ENCODE results near the gene HELLS. TPM values are rescaled to one million over a fixed set of nuclear protein-coding genes. Genes with fewer than 3 reads are reported as not detected.

Gene HELLS
- total RNA-seq, 4 donors from 2014 or later, result 1.5 to 11.4 (median 4.3) TPM

DNA sequence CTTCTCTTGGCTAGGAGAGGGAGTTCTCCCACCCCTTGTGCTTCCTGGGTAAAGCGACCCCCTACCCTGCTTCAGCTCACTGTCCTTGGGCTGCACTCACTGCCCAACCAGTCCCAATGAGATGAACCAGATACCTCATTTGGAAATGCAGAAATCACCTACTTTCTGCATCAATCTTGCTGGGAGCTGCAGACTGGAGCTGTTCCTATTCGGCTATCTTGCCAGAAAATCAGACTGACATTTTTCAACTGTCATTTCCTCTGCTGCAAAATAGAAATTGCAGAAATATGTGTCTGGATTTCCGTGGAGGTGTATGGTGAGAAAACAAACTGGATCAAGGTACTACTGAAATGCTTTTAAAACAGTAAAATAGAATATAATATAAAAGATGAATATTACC lies 95.0 kb downstream of the HELLS start:
- peaks cover 0 to 29% (median 0%) of the 10 kb centered on the region in 3 donors for H3K9me3 ChIP-seq
- H3K36me3 ChIP-seq, result no peaks in the 10 kb centered on the region
- WGBS, 2 donors (ENCODE audit: low coverage in 1 of 2), result 14 to 31% methylated on average over 2 of the region's 3 CpGs
- ATAC-seq, result no peak
- TF ChIP-seq POLR2A (IDR thresholded peaks at IDR 0.05) (no peak), POLR2AphosphoS5 (IDR thresholded peaks at IDR 0.05) (no peak), EP300 (IDR thresholded peaks at IDR 0.05) (no peak)
- H3K27me3 ChIP-seq, result peaks cover 8% of the 10 kb centered on the region
- no peak overlapping the region for H3K27ac ChIP-seq
- H3K4me1 ChIP-seq, result no peaks in the 10 kb centered on the region
- H3K4me3 ChIP-seq, result no peak overlapping the region

DNA sequence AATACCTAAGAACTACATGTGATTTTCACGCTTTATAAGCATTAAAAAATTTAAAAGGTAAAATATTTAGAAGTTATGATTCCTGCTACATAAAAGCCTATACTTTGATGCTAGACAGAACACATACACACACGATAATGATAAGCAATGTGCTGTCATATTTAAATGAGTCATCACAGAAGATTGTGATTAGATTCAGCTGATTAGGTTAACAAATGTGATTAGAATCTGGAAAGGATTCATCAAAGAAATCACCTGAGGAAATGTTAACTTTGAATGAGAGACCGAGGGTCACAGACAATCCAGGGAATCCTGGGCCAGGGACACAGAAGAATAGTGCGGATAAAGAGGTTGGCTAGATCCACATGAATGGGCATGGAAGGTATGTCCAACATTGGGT lies 95.9 kb downstream of the HELLS start:
- TF ChIP-seq, protein P1, sequence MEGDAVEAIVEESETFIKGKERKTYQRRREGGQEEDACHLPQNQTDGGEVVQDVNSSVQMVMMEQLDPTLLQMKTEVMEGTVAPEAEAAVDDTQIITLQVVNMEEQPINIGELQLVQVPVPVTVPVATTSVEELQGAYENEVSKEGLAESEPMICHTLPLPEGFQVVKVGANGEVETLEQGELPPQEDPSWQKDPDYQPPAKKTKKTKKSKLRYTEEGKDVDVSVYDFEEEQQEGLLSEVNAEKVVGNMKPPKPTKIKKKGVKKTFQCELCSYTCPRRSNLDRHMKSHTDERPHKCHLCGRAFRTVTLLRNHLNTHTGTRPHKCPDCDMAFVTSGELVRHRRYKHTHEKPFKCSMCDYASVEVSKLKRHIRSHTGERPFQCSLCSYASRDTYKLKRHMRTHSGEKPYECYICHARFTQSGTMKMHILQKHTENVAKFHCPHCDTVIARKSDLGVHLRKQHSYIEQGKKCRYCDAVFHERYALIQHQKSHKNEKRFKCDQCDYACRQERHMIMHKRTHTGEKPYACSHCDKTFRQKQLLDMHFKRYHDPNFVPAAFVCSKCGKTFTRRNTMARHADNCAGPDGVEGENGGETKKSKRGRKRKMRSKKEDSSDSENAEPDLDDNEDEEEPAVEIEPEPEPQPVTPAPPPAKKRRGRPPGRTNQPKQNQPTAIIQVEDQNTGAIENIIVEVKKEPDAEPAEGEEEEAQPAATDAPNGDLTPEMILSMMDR (IDR thresholded peaks at IDR 0.05), result no peak
- TF ChIP-seq POLR2A (IDR thresholded peaks at IDR 0.05), result no peak
- TF ChIP-seq POLR2AphosphoS5 (IDR thresholded peaks at IDR 0.05), result no peak
- TF ChIP-seq EP300 (IDR thresholded peaks at IDR 0.05), result no peak
- peaks cover 0 to 26% (median 0%) of the 10 kb centered on the region in 3 donors for H3K9me3 ChIP-seq
- WGBS, 2 donors (ENCODE audit: low coverage in 1 of 2), result 63 to 90% methylated on average over 4 of the region's 4 CpGs

DNA sequence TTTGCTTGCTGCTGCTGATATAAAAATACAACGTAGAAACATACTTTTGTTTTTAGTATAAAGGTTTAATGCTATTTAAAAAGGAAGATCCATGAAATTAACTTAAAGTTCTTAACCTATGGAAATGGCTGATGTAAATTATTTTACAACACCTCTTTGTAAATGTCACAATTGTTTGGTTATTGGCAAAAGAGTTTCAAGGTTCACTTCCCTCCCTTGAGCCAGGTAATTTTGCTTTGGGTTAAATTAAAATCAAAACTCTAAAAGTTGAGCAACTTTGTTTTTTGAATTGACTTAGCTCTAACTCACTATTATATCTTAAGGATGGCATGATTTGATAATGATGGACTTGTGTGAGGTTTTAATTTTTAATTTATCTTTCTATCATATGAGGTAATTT lies 98.8 kb downstream of the HELLS start:
- H3K36me3 ChIP-seq, result no peaks in the 10 kb centered on the region
- H3K27ac ChIP-seq, result no peak overlapping the region
- TF ChIP-seq POLR2A (IDR thresholded peaks at IDR 0.05) (no peak), POLR2AphosphoS5 (IDR thresholded peaks at IDR 0.05) (no peak)
- no peak overlapping the region for H3K4me3 ChIP-seq
- 92 to 100% methylated on average over 1 of the region's 1 CpG for WGBS, 2 donors (ENCODE audit: low coverage in 1 of 2)
- no peak for ATAC-seq
- H3K9me3 ChIP-seq, result peaks cover 0 to 5% (median 0%) of the 10 kb centered on the region in 3 donors
- H3K27me3 ChIP-seq, result peaks cover 7% of the 10 kb centered on the region
- no peaks in the 10 kb centered on the region for H3K4me1 ChIP-seq

More for the DNA sequence above, 95.9 kb downstream of the HELLS start:
- H3K27me3 ChIP-seq, result peaks cover 8% of the 10 kb centered on the region
- no peaks in the 10 kb centered on the region for H3K4me1 ChIP-seq
- H3K4me3 ChIP-seq, result no peak overlapping the region
- H3K27ac ChIP-seq, result no peak overlapping the region
- H3K36me3 ChIP-seq, result no peaks in the 10 kb centered on the region
- no peak for ATAC-seq

DNA sequence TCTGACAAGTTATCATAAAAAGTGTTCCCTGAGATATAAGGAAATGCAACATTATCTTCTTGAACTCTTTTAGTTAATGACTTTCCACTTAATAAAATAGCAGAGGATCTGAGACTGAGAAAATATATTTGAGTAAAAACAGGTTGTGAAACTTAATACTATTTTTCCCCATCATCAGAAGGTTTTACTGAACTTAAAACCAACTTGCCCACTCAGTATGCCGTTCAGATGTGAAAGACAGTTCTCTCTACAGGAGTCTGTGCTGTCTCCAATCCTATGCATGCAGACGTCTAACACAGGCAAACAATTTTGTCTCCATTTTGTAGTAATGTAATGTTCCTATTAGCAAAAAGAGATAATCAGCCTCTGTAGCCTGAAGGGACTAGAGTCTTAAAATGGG lies 99.7 kb downstream of the HELLS start:
- no peak overlapping the region for H3K4me3 ChIP-seq
- H3K27me3 ChIP-seq, result no peaks in the 10 kb centered on the region
- no peaks in the 10 kb centered on the region for H3K4me1 ChIP-seq
- TF ChIP-seq POLR2AphosphoS5 (IDR thresholded peaks at IDR 0.05) (no peak), EP300 (IDR thresholded peaks at IDR 0.05) (no peak), POLR2A (IDR thresholded peaks at IDR 0.05) (no peak)
- TF ChIP-seq, protein P1 (IDR thresholded peaks at IDR 0.05), result no peak
- WGBS, 2 donors (ENCODE audit: low coverage in 1 of 2), result 29 to 40% methylated on average over 2 of the region's 2 CpGs
- no peaks in the 10 kb centered on the region for H3K36me3 ChIP-seq
- H3K27ac ChIP-seq, result no peak overlapping the region
- no peaks in the 10 kb centered on the region for H3K9me3 ChIP-seq
- no peak for ATAC-seq

Other genes with a start within 250 kb of the HELLS start
- 10 to 100 TPM; 19.4 to 31.0 (median 24.5) TPM for gene NOC3L, start 182.8 kb upstream of the HELLS start, total RNA-seq
- 10 to 100 TPM; 16.9 to 26.6 (median 17.9) TPM for gene TBC1D12, start 143.2 kb upstream of the HELLS start, total RNA-seq
- gene CYP2C18, start 137.9 kb downstream of the HELLS start, total RNA-seq, result 1 to 10 TPM in 1 of 4 donors, not detected in 3; 2.6 TPM
- under 1 TPM in 2 of 4 donors, not detected in 2; 0.54 to 0.89 TPM for gene CYP2C19, start 216.9 kb downstream of the HELLS start, total RNA-seq

Data from gastroesophageal sphincter (tissue), 4 donors.